ENCODE results near the gene CLCF1. TPM values are rescaled to one million over a fixed set of nuclear protein-coding genes. Genes with fewer than 3 reads are reported as not detected.

Gene CLCF1
- total and polyA plus RNA-seq, 2 donors (not counting 3 experiments of a cell fraction or from before 2014, with no cell fraction given) = 5.8 to 6.5 TPM

DNA sequence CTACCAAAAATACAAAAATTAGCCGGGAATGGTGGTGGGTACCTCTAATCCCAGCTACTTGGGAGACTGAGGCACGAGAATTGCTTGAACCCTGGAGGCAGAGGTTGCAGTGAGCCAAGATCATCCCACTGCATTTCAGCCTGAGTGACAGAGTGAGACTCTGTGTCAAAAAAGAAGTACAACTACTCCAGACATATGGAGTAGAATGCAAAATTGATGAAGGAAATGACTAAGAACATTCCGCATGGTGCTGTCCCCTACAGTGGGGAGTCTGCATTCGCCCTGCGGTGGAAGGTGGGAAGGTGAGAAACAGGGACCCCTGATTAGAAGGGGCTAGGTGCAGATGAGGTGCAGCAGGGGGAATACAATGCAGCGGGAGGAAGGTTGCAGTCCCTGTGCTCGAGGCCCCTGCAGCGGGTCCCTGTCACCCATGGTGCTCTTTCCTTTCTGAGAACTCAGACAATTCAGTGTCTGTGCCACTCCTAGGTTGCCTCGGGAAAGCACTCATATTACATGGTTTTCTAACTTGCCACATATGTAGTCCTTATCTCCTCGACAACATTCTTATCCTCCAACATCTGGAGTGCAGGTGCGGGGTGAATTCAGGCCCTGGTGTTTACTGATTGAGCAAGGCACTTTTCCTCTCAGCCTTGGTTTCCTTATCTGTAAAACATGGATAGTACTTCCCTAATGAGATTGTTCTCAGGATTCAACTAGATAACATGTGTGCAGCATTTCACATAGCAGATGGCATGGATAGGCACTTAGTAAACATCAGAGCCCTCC lies 25.2 kb downstream of the CLCF1 start:
- H3K9ac ChIP-seq (replicated peaks; ENCODE audit: extremely low read depth, insufficient read depth, low read length) = no peak overlapping the region
- intact Hi-C loops (cut with micrococcal nuclease) (no loop called here), dilution Hi-C loops (cut with MboI; ENCODE audit: extremely low pct_ligation_motif_present, low sequenced_read_pairs) (no loop called here)
- DNase-seq (ENCODE audit: low read depth, low spot score) (no peak), FAIRE-seq (peak; percentile 15)
- H2AFZ ChIP-seq (ENCODE audit: low read depth, low read length) = no peak overlapping the region
- H3K79me2 ChIP-seq (ENCODE audit: control insufficient read depth, insufficient read depth, low read length) = peaks cover 4% of the 10 kb centered on the region
- no peak overlapping the region for H3K27ac ChIP-seq (ENCODE audit: insufficient read depth, low read depth, low read length)
- H3K4me2 ChIP-seq (ENCODE audit: insufficient read depth, low read length) = no peak overlapping the region
- BruUV-seq (replicated peaks) = no TSS peak
- H3K36me3 ChIP-seq (ENCODE audit: control insufficient read depth in 2 of 2, extremely low read depth in 1 of 2, insufficient read depth in 2 of 2, low read length in 2 of 2) = no peaks in the 10 kb centered on the region
- TF ChIP-seq POLR2AphosphoS5 (IDR thresholded peaks at IDR 0.05; ENCODE audit: insufficient read depth, low read depth, low read length) = no peak
- TF ChIP-seq EZH2 (IDR thresholded peaks at IDR 0.05; ENCODE audit: borderline replicate concordance, low read depth, low read length, severe bottlenecking) = no peak
- no peak for TF ChIP-seq POLR2A (IDR thresholded peaks at IDR 0.05; ENCODE audit: low read depth, low read length)
- no peak for TF ChIP-seq JUN (IDR thresholded peaks at IDR 0.05; ENCODE audit: borderline replicate concordance, insufficient read depth, insufficient read length, low read depth)
- TF ChIP-seq, protein P1, sequence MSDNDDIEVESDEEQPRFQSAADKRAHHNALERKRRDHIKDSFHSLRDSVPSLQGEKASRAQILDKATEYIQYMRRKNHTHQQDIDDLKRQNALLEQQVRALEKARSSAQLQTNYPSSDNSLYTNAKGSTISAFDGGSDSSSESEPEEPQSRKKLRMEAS (IDR thresholded peaks at IDR 0.05; ENCODE audit: insufficient read depth, insufficient read length) = no peak
- TF ChIP-seq MYC (IDR thresholded peaks at IDR 0.05; ENCODE audit: low read depth, low read length) = no peak
- TF ChIP-seq GATA2 (IDR thresholded peaks at IDR 0.05; ENCODE audit: insufficient read depth, insufficient read length, low read depth, low read length) = no peak
- TF ChIP-seq, protein P2, sequence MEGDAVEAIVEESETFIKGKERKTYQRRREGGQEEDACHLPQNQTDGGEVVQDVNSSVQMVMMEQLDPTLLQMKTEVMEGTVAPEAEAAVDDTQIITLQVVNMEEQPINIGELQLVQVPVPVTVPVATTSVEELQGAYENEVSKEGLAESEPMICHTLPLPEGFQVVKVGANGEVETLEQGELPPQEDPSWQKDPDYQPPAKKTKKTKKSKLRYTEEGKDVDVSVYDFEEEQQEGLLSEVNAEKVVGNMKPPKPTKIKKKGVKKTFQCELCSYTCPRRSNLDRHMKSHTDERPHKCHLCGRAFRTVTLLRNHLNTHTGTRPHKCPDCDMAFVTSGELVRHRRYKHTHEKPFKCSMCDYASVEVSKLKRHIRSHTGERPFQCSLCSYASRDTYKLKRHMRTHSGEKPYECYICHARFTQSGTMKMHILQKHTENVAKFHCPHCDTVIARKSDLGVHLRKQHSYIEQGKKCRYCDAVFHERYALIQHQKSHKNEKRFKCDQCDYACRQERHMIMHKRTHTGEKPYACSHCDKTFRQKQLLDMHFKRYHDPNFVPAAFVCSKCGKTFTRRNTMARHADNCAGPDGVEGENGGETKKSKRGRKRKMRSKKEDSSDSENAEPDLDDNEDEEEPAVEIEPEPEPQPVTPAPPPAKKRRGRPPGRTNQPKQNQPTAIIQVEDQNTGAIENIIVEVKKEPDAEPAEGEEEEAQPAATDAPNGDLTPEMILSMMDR (IDR thresholded peaks at IDR 0.05; ENCODE audit: extremely low read depth in 1 of 2, insufficient read depth in 1 of 2, low read depth in 1 of 2, low read length in 2 of 2) = no peak
- TF ChIP-seq FOS (IDR thresholded peaks at IDR 0.05; ENCODE audit: borderline replicate concordance, insufficient read depth, low read length) = no peak
- ChIA-PET POLR2A (interaction anchor here (0.6 kb wide), 1 partner anchor 24 kb away, joined by 3 read pairs; no protein-coding TSS in a partner anchor), CTCF (interaction anchor here (0.6 to 15.0 kb wide), 7 partner anchors 16 to 124 kb away, joined by 3 to 1051 read pairs (median 26); partner anchors contain the start of gene CLCF1)
- H3K4me1 ChIP-seq (ENCODE audit: control insufficient read depth, extremely low read depth, insufficient read depth, low read length) = peaks cover 17% of the 10 kb centered on the region
- no peaks in the 10 kb centered on the region for H3K9me3 ChIP-seq (replicated peaks; ENCODE audit: control insufficient read depth, insufficient read depth, low read length)
- H3K9me1 ChIP-seq (replicated peaks; ENCODE audit: control insufficient read depth, extremely low read depth, insufficient read depth, low read length) = no peaks in the 10 kb centered on the region
- no peak overlapping the region for H3K4me3 ChIP-seq (replicated peaks in 1 of 3; ENCODE audit: insufficient read depth in 1 of 3, low read depth in 1 of 3, low read length in 3 of 3)
- H3K27me3 ChIP-seq (ENCODE audit: control insufficient read depth in 2 of 2, insufficient read depth in 2 of 2, low read length in 2 of 2) = no peaks in the 10 kb centered on the region
- H4K20me1 ChIP-seq (replicated peaks; ENCODE audit: control insufficient read depth, extremely low read depth, insufficient read depth, low read length) = no peaks in the 10 kb centered on the region

All from endothelial cell of umbilical vein (primary cell).